Neural cell (in vitro differentiated cells): Measurements from ENCODE around the gene BNC1.

Experiments
- EZH2 ChIP-seq: fragments of 200-600, 300-800 bp; shearing (Covaris generic), sonication (generic); IDR thresholded peaks from 2 replicates; pipeline ENCODE4 v1.6.1; 2014; ENCODE audit warnings: antibody characterized with exemption, low read length, borderline replicate concordance, mild to moderate bottlenecking; ENCODE audit not compliant: insufficient read depth, poor library complexity, severe bottlenecking
- RAD21 ChIP-seq: fragments of 450-650 bp; conservative IDR thresholded peaks from 2 replicates; pipeline ENCODE4 v1.6.1; 2014; ENCODE audit warnings: antibody characterized with exemption, mild to moderate bottlenecking, moderate library complexity
- TAF1 ChIP-seq: IDR thresholded peaks from 2 replicates; pipeline ENCODE4 v1.6.1; 2012; ENCODE audit warnings: low read depth
- TF ChIP-seq, protein P1 (sequence below): fragments of 450-650 bp; IDR thresholded peaks from 2 replicates; pipeline ENCODE4 v1.5.1; 2014; ENCODE audit warnings: antibody characterized with exemption, mild to moderate bottlenecking, moderate library complexity; ENCODE audit not compliant: poor library complexity, severe bottlenecking
- TF ChIP-seq, protein P2 (sequence below): IDR thresholded peaks from 2 replicates; pipeline ENCODE4 v1.6.1; 2012; ENCODE audit warnings: borderline replicate concordance

DNA sequence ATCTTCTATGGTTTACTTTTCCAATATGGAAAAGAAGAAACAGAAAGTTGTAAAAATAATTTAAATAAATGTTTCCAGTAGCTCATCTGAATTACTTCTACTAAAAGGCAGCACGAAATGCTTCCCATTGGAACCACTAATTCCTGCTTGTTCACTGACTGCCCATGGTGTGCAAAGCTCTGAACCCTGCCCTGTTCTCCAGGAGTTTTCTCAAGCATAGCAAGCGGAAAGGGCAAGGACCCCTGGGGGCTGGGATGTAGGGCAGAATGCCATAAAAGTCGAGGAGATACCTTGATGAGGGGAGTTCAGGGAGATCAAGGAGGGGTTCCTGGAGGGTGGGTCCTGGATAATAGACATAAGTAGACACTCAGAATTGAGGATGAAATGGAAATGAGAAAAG lies 35.3 kb upstream of the BNC1 start:
- TF ChIP-seq, protein P1, sequence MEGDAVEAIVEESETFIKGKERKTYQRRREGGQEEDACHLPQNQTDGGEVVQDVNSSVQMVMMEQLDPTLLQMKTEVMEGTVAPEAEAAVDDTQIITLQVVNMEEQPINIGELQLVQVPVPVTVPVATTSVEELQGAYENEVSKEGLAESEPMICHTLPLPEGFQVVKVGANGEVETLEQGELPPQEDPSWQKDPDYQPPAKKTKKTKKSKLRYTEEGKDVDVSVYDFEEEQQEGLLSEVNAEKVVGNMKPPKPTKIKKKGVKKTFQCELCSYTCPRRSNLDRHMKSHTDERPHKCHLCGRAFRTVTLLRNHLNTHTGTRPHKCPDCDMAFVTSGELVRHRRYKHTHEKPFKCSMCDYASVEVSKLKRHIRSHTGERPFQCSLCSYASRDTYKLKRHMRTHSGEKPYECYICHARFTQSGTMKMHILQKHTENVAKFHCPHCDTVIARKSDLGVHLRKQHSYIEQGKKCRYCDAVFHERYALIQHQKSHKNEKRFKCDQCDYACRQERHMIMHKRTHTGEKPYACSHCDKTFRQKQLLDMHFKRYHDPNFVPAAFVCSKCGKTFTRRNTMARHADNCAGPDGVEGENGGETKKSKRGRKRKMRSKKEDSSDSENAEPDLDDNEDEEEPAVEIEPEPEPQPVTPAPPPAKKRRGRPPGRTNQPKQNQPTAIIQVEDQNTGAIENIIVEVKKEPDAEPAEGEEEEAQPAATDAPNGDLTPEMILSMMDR = no peak
- TF ChIP-seq RAD21 (no peak), TAF1 (no peak), EZH2 (no peak)
- TF ChIP-seq, protein P2, sequence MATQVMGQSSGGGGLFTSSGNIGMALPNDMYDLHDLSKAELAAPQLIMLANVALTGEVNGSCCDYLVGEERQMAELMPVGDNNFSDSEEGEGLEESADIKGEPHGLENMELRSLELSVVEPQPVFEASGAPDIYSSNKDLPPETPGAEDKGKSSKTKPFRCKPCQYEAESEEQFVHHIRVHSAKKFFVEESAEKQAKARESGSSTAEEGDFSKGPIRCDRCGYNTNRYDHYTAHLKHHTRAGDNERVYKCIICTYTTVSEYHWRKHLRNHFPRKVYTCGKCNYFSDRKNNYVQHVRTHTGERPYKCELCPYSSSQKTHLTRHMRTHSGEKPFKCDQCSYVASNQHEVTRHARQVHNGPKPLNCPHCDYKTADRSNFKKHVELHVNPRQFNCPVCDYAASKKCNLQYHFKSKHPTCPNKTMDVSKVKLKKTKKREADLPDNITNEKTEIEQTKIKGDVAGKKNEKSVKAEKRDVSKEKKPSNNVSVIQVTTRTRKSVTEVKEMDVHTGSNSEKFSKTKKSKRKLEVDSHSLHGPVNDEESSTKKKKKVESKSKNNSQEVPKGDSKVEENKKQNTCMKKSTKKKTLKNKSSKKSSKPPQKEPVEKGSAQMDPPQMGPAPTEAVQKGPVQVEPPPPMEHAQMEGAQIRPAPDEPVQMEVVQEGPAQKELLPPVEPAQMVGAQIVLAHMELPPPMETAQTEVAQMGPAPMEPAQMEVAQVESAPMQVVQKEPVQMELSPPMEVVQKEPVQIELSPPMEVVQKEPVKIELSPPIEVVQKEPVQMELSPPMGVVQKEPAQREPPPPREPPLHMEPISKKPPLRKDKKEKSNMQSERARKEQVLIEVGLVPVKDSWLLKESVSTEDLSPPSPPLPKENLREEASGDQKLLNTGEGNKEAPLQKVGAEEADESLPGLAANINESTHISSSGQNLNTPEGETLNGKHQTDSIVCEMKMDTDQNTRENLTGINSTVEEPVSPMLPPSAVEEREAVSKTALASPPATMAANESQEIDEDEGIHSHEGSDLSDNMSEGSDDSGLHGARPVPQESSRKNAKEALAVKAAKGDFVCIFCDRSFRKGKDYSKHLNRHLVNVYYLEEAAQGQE = no peak
